HG03060 (cell line): ENCODE results near the gene PACS2.

Source experiments
- ATAC-seq: cut with Tn5 transposase; IDR thresholded peaks from one replicate; pipeline ENCODE4 v1.9.1; 2021; ENCODE audit warnings: low read depth, moderate number of reproducible peaks; ENCODE audit not compliant: unreplicated experiment

Gene PACS2

DNA sequence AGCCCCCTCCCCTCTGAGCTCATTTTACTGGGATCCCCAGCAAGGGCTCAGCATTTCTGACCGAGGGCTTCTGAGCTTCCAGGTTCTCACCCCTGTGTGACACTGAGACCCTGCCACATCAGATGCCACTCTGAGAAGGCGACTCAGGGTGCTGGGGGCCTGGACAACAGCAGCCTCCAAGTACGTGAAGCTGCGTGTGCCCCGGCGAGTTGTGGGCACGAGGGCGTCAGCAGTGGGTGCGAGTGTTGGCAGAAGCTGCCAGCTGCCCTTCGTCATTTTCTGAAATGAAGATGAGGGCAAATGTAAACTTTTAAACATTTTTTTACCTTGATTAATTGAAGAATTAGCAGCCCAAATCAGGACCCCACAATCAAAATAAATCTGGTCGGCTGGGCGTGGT is 51.1 kb downstream of the PACS2 start:
- ATAC-seq: no peak

DNA sequence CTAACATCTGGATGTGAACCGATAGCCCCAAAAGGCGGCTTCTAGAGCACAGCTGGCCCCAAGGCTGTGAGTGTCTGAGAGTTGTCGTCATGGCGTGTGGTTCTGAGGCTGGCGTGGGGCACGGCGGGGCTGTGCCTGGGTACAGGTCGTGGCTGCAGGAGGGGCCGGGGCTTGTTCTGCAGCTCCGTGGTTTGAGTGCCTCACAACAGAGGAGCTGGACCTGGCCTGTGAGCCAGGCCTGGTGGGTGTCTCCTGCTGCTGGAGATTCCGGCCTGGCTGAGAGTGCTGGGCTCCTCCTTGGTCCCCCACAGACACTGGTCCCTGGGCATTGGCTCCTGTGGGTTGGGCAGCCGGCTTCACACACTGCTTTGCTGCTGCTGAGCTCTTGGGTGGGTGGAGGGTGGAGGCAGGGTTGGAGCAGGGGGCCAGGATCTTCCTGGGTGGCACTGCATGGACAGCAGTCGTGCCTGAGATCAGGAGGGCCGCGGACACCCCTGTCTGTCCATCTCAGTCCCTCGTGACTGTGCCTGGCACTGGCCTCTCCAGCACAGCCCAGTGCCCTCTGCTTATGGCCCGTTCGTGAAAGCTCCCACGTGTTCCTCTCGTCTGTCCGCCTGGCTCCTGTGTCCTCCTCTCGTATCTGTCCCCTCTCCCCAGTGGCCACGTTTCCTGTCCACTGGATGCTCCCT is 52.0 kb downstream of the PACS2 start:
- ATAC-seq: no peak

- ATAC-seq: no peak
Observed at GRCh38 chr14:105367116-105368031, 52.8 kb downstream of the PACS2 start.

DNA sequence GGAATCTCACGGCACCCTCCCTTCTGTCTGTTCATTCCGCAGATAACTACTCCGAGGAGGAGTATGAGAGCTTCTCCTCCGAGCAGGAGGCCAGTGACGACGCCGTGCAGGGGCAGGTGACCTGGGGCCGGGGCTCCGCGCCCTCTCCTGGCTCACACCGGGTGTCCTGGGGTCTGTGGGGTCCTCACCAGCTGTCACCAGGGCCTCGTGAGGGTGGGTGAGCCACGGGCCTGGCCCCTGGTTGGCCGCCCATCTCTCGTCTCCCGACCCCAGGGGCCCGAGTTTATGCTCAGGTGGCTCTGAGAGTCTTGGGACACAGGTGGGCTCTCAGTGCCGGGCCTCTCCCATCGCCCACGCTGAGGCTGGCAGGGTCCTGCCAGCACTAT is 53.5 kb downstream of the PACS2 start:
- ATAC-seq: no peak

DNA sequence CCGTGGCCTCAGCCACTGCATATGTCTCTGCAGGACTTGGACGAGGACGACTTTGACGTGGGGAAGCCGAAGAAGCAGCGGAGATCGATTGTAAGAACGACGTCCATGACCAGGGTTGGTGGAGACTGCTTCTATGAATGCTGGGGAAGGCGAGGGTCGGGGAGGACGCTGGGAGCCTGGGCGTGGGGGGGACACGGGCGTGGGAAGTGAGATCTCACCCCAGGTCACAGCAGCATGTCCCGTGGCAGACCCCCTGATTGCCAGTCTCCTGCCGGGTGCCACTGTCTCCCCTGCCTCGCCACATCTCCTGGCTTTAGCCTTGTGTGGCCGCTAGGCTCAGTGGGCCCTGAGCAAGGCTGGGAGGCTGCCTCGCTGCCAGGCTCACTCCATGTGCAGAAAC is 53.9 kb downstream of the PACS2 start:
- no peak for ATAC-seq

DNA sequence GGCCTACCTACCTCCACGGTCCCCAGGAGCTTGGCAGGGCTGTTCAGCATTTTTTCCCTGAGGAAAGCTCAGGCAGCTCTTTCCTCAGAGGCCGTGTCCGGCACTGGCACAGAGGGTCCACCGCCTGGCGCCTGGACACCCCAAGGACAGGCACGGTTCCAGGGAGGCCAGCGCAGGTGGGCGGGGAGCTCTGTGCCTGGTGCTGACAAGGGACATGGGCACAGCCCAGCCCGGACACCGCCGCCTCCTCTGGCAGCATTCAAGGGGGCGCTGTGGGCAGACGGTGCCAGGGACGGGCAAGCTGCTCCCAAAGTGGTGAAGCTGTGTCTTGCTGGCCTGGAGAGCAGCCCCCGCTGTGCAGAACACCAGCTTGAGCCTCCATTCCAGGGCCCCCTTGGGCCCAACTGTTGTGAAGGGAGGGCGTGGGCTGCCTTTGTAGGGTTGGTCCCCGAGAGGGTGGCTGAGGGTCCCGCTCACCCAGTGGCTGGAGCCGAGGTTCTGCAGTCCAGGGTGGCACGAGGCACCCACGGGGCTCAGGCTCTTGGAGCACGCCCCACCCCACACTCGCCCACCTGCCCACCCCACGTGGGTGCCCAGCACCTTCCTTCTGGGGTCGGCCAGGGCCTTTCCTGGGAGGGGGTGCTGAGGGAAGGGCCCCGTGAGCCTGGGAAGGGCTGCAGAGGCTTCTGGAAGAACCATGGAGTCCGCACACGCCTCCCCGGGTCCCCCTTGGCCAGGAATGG is 54.5 kb downstream of the PACS2 start:
- ATAC-seq: no peak

DNA sequence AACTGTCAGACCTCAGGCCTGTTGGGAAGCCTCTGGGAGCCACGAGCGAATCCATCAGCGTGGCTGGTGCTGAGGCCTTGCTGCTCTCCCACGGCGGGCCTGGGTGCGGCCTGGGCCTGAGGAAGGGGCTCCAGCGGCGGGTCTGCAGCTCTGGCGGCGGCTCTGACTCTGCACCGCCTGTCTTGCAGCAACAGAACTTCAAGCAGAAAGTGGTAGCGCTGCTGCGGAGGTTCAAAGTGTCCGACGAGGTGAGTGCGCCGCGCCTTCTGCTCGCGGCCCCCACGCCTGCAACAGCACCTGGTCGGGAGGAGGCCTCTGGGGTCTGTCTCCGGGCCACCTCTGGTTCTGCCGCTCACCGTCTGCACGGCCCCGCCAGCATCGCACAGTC is 55.1 kb downstream of the PACS2 start:
- ATAC-seq: no peak

DNA sequence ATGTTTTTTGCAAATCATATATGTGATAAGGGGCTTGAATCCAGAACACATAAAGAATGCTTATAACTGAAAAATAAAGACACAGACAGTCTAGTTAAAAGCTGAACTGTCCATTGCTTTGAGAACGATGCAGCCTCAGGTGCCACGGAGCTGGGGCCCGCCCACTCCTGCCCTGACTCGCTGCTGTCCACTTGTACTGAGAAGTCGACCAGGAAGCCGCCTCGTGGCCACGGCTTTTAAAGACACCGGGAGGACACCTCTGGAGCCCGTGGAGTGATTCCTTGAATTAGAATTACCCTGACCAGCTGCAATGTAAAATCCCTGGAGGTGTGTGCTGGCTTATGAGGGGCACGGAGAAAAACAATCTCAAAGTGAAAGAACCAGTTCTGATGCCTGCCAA is 59.8 kb downstream of the PACS2 start:
- no peak for ATAC-seq

- ATAC-seq: no peak
Observed at GRCh38 chr14:105375635-105376057, 61.1 kb downstream of the PACS2 start.

GRCh38 chr14:105376521-105377440 is 62.2 kb downstream of the PACS2 start:
- ATAC-seq: no peak

GRCh38 chr14:105377555-105378182 is 63.1 kb downstream of the PACS2 start:
- ATAC-seq: no peak

GRCh38 chr14:105378199-105378598 is 63.7 kb downstream of the PACS2 start:
- no peak for ATAC-seq

- no peak for ATAC-seq
Observed at GRCh38 chr14:105378873-105379685, 64.5 kb downstream of the PACS2 start.

DNA sequence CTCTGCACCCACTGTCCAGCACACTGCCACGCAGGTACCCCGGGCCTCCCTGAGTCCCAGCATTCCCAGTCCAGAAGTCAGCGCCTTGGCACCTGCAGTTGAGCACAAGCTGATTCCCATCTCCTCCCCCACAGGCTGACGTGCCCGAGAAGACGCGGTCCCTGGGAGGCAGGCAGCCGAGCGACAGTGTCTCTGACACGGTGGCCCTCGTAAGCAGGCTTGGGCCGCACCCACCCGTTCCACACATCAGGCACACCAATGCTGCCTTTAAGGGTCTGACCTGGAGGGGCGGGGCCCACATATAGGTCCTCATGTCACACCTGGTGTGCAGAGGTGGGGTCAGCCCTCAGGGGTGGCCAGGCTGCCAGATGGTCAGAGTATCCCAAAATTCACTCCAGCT is 65.4 kb downstream of the PACS2 start:
- ATAC-seq: no peak

DNA sequence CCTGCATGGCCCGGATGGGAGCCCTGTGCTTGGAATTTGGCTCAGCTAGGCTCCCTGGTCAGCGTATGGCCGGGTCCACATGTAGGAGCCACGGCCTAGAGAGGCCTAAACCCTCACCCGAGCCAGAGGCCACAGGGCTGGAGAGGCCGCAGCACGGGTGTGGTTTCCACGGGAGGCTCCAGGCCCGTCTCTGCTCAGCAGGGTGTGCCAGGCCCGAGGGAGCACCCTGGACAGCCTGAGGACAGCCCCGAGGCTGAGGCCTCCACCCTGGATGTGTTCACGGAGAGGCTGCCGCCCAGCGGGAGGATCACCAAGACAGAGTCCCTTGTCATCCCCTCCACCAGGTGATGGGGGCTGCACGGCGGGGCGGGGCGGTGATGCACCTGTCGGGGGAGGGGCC is 66.2 kb downstream of the PACS2 start:
- ATAC-seq: no peak

- no peak for ATAC-seq
Observed at GRCh38 chr14:105381446-105382342, 67.1 kb downstream of the PACS2 start.

GRCh38 chr14:105382343-105383082 is 68.0 kb downstream of the PACS2 start:
- no peak for ATAC-seq
